ENCODE data around the gene CD226.

CD226 gene

DNA sequence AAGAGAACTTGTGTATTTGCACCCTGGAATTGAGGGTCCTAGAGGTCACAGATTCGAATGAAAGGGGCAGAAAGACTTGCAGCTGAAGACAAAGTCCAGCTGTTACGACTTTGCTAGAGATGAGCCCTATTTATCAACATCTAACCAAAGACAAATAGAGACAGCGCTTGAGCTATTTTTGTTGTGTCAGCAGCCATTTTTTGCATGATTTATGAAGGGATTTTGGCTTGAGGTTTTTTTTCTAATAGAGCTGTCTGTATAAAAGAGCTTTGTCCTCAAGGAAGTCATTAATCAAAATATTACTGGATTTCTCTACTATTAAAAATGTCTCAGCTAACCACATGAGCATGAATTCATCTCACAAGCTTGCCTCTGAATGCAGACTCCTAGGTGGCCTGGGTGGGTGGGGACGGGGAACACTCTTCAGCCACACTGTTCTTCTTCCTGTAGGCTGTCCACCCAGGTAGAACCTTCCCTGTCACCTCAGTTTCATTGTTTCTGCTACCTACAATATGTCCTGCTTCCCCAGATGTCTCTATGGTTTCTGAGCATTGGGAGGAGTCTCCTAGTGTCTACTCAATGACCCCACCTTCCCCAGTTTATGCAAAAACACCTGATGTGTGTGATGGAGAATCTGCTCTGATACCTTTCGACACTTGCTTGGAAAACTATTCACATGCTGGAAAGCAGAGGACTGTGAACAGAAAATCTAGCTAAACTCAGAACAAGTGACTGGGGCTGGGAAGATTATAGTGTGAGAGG is 7.2 kb upstream of the CD226 start:
- Histone ChIP-seq H3K27me3 (ENCODE audit: control insufficient read depth, insufficient read depth, low read length) (no peaks in the 10 kb centered on the region), H3K4me1 (ENCODE audit: control insufficient read depth, insufficient read depth, low read length) (no peaks in the 10 kb centered on the region), H3K9me3 (ENCODE audit: control insufficient read depth, insufficient read depth, low read length) (no peaks in the 10 kb centered on the region), H3K9ac (ENCODE audit: low read depth, low read length) (no peak overlapping the region), H3K4me3 (ENCODE audit: low read depth, low read length) (no peak overlapping the region), H3K36me3 (ENCODE audit: control insufficient read depth, insufficient read depth, low read length) (no peaks in the 10 kb centered on the region)

GRCh38 chr18:69953191-69953590 is 5.5 kb upstream of the CD226 start:
- Histone ChIP-seq H3K4me1 (ENCODE audit: control insufficient read depth, insufficient read depth, low read length) (no peaks in the 10 kb centered on the region), H3K9ac (ENCODE audit: low read depth, low read length) (no peak overlapping the region), H3K4me3 (ENCODE audit: low read depth, low read length) (no peak overlapping the region), H3K36me3 (ENCODE audit: control insufficient read depth, insufficient read depth, low read length) (no peaks in the 10 kb centered on the region), H3K9me3 (ENCODE audit: control insufficient read depth, insufficient read depth, low read length) (no peaks in the 10 kb centered on the region), H3K27me3 (ENCODE audit: control insufficient read depth, insufficient read depth, low read length) (no peaks in the 10 kb centered on the region)

- Histone ChIP-seq H3K27me3 (ENCODE audit: control insufficient read depth, insufficient read depth, low read length) (no peaks in the 10 kb centered on the region), H3K4me3 (ENCODE audit: low read depth, low read length) (no peak overlapping the region), H3K36me3 (ENCODE audit: control insufficient read depth, insufficient read depth, low read length) (no peaks in the 10 kb centered on the region), H3K4me1 (ENCODE audit: control insufficient read depth, insufficient read depth, low read length) (no peaks in the 10 kb centered on the region), H3K9me3 (ENCODE audit: control insufficient read depth, insufficient read depth, low read length) (no peaks in the 10 kb centered on the region), H3K9ac (ENCODE audit: low read depth, low read length) (no peak overlapping the region)
Observed at GRCh38 chr18:69951182-69951581, 3.5 kb upstream of the CD226 start.

- Histone ChIP-seq H3K27me3 (ENCODE audit: control insufficient read depth, insufficient read depth, low read length) (no peaks in the 10 kb centered on the region), H3K9me3 (ENCODE audit: control insufficient read depth, insufficient read depth, low read length) (no peaks in the 10 kb centered on the region), H3K9ac (ENCODE audit: low read depth, low read length) (no peak overlapping the region), H3K4me3 (ENCODE audit: low read depth, low read length) (no peak overlapping the region), H3K4me1 (ENCODE audit: control insufficient read depth, insufficient read depth, low read length) (no peaks in the 10 kb centered on the region), H3K36me3 (ENCODE audit: control insufficient read depth, insufficient read depth, low read length) (no peaks in the 10 kb centered on the region)
Observed at GRCh38 chr18:69949538-69949936, 1.9 kb upstream of the CD226 start.

- no peaks in the 10 kb centered on the region for H3K27me3 ChIP-seq (ENCODE audit: control insufficient read depth, insufficient read depth, low read length)
- H3K36me3 ChIP-seq (ENCODE audit: control insufficient read depth, insufficient read depth, low read length): no peaks in the 10 kb centered on the region
- no peak overlapping the region for H3K9ac ChIP-seq (ENCODE audit: low read depth, low read length)
- H3K4me3 ChIP-seq (ENCODE audit: low read depth, low read length): no peak overlapping the region
- no peaks in the 10 kb centered on the region for H3K4me1 ChIP-seq (ENCODE audit: control insufficient read depth, insufficient read depth, low read length)
- H3K9me3 ChIP-seq (ENCODE audit: control insufficient read depth, insufficient read depth, low read length): no peaks in the 10 kb centered on the region
Observed at GRCh38 chr18:69948919-69949537, 1.4 kb upstream of the CD226 start.

DNA sequence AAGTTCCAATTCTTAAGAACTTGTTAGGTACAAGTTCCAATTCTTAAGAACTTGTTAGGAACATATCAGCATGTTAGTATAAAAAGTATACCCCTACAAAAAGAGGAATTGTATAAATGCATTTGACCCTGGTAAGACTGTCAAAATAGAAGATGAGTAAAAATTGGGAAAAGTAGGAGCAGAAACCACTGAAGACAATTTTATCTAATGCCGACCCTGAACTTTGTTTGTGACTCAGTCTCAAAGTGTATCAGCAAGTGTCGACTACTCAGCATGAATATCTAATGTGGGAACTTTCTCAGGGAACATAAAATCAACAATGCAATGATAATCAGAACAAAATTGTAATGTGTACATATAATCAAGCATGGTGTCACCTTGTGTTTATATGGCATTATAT is 583 bp upstream of the CD226 start:
- Histone ChIP-seq H3K9ac (ENCODE audit: low read depth, low read length) (no peak overlapping the region), H3K36me3 (ENCODE audit: control insufficient read depth, insufficient read depth, low read length) (no peaks in the 10 kb centered on the region), H3K9me3 (ENCODE audit: control insufficient read depth, insufficient read depth, low read length) (no peaks in the 10 kb centered on the region), H3K27me3 (ENCODE audit: control insufficient read depth, insufficient read depth, low read length) (no peaks in the 10 kb centered on the region), H3K4me1 (ENCODE audit: control insufficient read depth, insufficient read depth, low read length) (no peaks in the 10 kb centered on the region), H3K4me3 (ENCODE audit: low read depth, low read length) (no peak overlapping the region)

- H3K36me3 ChIP-seq (ENCODE audit: control insufficient read depth, insufficient read depth, low read length): no peaks in the 10 kb centered on the region
- no peaks in the 10 kb centered on the region for H3K9me3 ChIP-seq (ENCODE audit: control insufficient read depth, insufficient read depth, low read length)
- H3K4me1 ChIP-seq (ENCODE audit: control insufficient read depth, insufficient read depth, low read length): no peaks in the 10 kb centered on the region
- H3K4me3 ChIP-seq (ENCODE audit: low read depth, low read length): no peak overlapping the region
- H3K9ac ChIP-seq (ENCODE audit: low read depth, low read length): no peak overlapping the region
- no peaks in the 10 kb centered on the region for H3K27me3 ChIP-seq (ENCODE audit: control insufficient read depth, insufficient read depth, low read length)
Observed at GRCh38 chr18:69946608-69947155, 991 bp downstream of the CD226 start.

DNA sequence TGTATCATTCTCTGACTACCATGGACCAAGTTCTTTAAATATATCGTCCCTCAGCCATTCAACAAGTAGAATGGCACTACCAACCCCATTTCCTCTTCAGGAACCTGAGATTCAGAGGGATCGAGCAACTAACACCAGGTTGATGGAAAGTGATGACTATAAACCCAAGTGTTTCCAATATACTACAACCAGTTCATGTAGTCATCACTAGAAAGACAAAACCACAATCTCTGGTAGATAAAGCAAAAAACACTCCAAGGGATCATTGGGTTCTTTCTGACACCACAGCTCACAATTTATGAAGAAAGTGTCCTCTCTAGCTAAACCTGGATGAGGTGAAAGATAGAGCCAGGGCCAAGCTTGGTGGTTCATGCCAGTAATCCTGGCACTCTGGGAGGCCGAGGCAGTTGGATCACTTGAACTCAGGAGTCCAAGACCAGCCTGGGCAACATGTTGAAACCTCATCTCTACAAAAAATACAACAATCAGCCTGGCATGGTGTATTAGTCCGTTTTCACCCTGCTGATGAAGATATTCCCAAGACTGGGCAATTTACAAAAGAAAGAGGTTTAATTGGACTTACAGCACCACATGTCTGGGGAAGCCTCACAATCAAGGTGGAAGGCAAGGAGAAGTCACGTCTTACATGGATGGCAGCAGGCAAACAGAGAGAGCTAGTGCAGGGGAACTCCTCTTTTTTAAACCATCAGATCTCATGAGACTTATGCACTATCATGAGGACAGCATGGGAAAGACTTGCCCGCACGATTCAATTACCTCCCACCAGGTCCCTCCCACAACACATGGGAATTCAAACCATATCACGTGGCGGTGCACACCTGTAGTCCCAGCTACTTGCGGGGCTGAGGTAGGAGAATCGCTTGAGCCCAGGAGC is 2.2 kb downstream of the CD226 start:
- no peaks in the 10 kb centered on the region for H3K9me3 ChIP-seq (ENCODE audit: control insufficient read depth, insufficient read depth, low read length)
- H3K4me3 ChIP-seq (ENCODE audit: low read depth, low read length): no peak overlapping the region
- H3K36me3 ChIP-seq (ENCODE audit: control insufficient read depth, insufficient read depth, low read length): no peaks in the 10 kb centered on the region
- no peak overlapping the region for H3K9ac ChIP-seq (ENCODE audit: low read depth, low read length)
- H3K4me1 ChIP-seq (ENCODE audit: control insufficient read depth, insufficient read depth, low read length): no peaks in the 10 kb centered on the region
- H3K27me3 ChIP-seq (ENCODE audit: control insufficient read depth, insufficient read depth, low read length): no peaks in the 10 kb centered on the region

- H3K36me3 ChIP-seq (ENCODE audit: control insufficient read depth, insufficient read depth, low read length): no peaks in the 10 kb centered on the region
- no peak overlapping the region for H3K9ac ChIP-seq (ENCODE audit: low read depth, low read length)
- no peaks in the 10 kb centered on the region for H3K9me3 ChIP-seq (ENCODE audit: control insufficient read depth, insufficient read depth, low read length)
- no peaks in the 10 kb centered on the region for H3K27me3 ChIP-seq (ENCODE audit: control insufficient read depth, insufficient read depth, low read length)
- H3K4me3 ChIP-seq (ENCODE audit: low read depth, low read length): no peak overlapping the region
- H3K4me1 ChIP-seq (ENCODE audit: control insufficient read depth, insufficient read depth, low read length): no peaks in the 10 kb centered on the region
Observed at GRCh38 chr18:69944436-69944835, 3.2 kb downstream of the CD226 start.

DNA sequence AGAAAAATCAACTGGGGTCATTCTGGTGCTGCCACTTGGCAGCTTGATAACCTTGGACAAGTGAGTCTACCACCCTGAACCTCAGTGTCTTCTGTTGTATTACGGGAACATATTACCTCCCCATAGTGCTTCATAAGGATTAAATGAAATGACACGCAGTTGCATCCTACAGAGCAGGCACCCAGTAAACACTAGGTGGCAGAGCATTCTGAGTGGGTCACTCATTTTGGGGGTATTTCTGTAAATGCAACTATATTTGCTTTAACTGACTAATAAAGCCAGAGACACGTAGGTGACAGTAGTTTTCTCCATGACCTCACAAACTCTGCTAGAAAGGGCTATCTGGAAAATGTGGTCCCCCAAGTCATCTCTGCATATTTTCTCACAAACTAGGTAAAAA is 4.7 kb downstream of the CD226 start:
- H3K36me3 ChIP-seq (ENCODE audit: control insufficient read depth, insufficient read depth, low read length): no peaks in the 10 kb centered on the region
- no peak overlapping the region for H3K9ac ChIP-seq (ENCODE audit: low read depth, low read length)
- no peaks in the 10 kb centered on the region for H3K4me1 ChIP-seq (ENCODE audit: control insufficient read depth, insufficient read depth, low read length)
- no peak overlapping the region for H3K4me3 ChIP-seq (ENCODE audit: low read depth, low read length)
- no peaks in the 10 kb centered on the region for H3K9me3 ChIP-seq (ENCODE audit: control insufficient read depth, insufficient read depth, low read length)
- no peaks in the 10 kb centered on the region for H3K27me3 ChIP-seq (ENCODE audit: control insufficient read depth, insufficient read depth, low read length)

- Histone ChIP-seq H3K4me3 (ENCODE audit: low read depth, low read length) (no peak overlapping the region), H3K9me3 (ENCODE audit: control insufficient read depth, insufficient read depth, low read length) (no peaks in the 10 kb centered on the region), H3K9ac (ENCODE audit: low read depth, low read length) (no peak overlapping the region), H3K4me1 (ENCODE audit: control insufficient read depth, insufficient read depth, low read length) (no peaks in the 10 kb centered on the region), H3K27me3 (ENCODE audit: control insufficient read depth, insufficient read depth, low read length) (no peaks in the 10 kb centered on the region), H3K36me3 (ENCODE audit: control insufficient read depth, insufficient read depth, low read length) (no peaks in the 10 kb centered on the region)
Observed at GRCh38 chr18:69941183-69941582, 6.5 kb downstream of the CD226 start.

All from iPS-15b (cell line).